Activated CD4-positive, CD25-positive, alpha-beta regulatory T cell treated with anti-CD3 and anti-CD28 coated beads, Interleukin-2, amount 50 U/mL, for 16 hours (primary cell): ENCODE data around the gene PABPN1L.

Source experiments
- DNase-seq: peaks from one replicate; pipeline ENCODE4 v3.0.0-alpha.2; 2020; ENCODE audit warnings: low read depth, low spot score

PABPN1L gene

DNA sequence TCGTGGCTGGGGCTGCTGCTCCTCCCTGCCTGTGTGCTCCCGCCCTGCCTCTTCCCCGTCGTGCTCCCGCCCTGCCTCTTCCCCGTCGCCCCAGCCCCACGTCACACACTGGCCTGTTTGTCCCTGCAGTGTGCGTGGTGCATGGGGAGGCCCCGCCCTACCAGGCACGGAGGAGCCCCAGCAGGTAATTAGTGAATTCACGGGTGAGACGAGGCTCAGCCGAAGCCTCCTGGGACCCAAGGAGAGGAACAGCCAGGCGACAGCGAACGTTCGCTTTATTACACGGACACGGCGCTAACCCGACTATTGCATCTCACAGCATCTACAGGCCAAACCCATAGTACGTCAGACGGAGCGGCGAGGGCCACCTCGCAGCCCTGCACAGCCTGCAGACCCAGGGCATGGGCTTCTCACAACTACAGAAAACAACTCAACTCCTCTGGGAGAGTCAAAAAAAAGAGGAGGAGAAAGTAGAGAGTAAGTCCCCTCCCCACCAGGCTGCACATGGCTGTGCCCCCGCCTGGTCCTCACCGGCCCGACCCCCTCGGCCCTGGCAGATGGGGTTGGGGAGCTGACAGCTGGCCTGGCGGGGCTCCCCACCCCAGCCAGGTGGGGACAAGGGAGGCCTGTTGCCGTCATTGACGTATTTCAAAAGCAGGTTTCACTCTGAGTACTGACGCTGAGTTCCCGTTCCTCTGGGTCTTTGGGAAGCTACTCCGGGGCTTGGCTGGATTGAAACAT, 4.3 kb upstream of the PABPN1L start:
- no peak for DNase-seq

- DNase-seq = no peak
These were observed 3.2 kb upstream of the PABPN1L start for GRCh38 chr16:88869673-88869980.

DNA sequence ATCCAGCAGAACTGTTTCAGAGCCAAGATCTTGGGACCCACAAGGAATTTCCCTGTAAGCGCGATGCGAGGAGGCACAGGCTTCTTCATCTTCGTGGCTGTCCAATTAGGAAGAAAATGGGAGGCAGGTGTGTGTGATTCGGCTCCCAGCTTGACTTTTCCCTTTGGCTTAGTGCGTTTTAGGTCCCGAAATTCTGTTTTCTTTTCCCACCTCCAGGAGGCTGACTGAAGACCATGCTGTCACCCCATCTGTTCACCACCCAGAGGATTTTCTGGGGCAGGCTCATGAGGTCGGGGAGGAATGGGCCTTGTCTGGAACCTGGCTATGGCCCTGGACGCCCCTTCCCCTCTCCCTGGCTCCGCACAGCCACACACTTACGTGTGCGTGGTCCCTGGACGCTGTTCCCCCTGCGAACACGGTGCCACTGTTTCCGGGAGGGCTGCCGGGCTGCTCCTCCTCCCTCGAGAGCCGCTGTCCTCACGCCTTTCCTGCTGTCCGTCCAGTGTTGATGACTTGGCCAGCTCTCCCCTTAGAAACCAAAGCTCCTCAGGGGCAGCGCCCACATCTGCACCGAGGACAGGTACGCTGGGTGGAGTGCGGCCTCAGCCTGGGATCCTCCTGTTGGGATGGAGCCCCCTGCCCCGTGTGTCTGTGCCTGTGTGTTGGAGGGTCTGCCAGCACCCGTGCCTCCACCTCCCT, 2.7 kb upstream of the PABPN1L start:
- DNase-seq = no peak

DNA sequence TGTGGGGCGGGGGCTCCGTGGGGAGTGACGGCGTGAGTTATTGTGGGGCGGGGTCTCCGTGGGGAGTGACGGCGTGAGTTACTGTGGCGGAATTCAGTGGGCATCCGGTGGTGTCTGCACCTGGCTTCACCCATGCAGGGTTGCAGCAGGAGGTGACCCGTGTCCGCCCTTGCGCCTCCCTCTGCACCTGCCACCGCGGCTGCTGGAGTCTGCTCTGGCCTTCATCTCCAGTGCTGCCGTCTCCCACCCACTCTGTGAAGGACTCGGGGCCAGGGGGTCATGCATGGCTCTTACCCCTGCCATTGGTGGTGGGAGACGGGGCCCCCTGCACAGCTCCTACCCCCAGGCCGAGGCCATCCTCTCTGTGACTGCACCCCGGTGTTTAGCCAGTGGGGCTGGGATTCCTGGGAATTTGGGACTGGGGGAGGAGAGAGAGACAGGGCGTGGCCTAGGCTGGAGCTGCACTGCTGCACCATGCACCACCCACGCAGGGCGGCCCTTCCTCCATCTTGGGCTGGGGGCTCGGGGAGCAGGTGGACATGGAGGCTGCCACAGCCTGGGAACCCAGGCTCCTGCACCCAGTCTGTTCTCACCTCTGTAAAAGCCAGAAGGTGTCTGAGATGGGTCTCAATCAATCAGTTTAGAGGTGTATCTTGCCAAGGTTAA, 1.3 kb upstream of the PABPN1L start:
- DNase-seq = no peak

GRCh38 chr16:88865742-88866141, 718 bp downstream of the PABPN1L start:
- DNase-seq = no peak

DNA sequence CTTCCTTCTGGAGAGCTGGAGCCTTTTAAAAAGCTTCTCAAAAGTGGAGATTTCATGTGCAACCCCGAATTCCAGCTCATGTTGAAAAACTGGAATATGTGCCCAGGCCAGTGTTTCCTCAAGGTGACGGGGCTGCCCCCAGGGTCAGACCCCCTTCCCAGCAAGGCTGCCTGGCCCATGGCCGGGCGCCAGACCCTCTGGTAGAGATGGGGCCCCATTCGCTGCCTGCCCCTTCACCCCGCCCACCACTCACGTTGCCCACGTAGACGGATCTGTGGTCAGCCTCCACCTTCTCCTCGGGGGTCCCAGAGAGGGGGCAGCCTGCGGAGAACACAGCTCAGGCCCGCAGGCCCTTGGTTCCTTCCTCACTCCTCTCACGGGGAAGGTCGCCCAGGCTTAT, 1.1 kb downstream of the PABPN1L start:
- DNase-seq = no peak

GRCh38 chr16:88864521-88864920, 1.9 kb downstream of the PABPN1L start:
- DNase-seq = no peak

- no peak for DNase-seq
These were observed 2.4 kb downstream of the PABPN1L start for GRCh38 chr16:88864099-88864498.

DNA sequence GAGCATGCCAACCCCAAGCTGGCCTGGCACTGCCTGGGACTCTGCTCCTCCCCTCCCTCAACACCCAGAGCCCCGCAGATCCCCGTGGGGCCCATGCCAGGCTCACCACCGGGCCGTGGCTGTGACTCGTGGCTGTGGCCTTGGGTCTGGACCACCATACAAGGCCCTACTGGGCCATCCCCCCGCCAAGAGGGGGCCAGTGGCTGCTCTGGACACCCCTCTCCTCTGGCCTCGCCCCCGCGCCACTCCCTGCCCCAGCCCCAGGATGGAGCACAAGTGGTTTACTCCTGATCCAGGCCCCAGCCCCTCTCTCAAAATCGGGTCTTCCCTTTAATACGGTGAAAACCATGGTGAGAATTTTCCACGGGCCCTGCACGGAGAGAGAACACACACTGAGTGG, 3.0 kb downstream of the PABPN1L start:
- DNase-seq = no peak

DNA sequence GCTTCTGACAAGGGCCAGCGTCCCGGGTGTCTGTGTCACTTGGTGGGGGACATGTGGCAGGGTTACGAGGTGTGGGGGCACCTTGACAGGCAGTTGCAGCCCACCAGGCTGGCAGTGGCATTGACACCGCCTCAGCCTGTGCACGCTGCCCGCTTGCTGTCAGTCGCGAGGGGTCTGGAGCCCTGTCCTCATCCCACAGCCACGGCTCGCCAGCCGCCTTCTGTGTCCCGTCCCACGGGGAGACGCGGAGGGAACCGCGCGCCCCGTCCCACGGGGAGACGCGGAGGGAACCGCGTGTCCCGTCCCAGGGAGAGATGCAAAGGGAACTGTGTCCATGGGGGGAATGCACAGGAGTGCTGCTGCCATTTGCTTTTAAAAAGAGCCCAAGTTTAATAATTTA, 3.5 kb downstream of the PABPN1L start:
- DNase-seq = no peak

GRCh38 chr16:88861359-88861758, 5.1 kb downstream of the PABPN1L start:
- DNase-seq = no peak

GRCh38 chr16:88859381-88860091, 6.9 kb downstream of the PABPN1L start:
- no peak for DNase-seq

GRCh38 chr16:88857728-88858339, 8.6 kb downstream of the PABPN1L start:
- DNase-seq = peak; percentile 40

- peak; percentile 96 for DNase-seq
These were observed 9.4 kb downstream of the PABPN1L start, which contains the start of the genes GALNS and TRAPPC2L for GRCh38 chr16:88856828-88857727. Gene GALNS (minus strand): TSS chr16:88856947. CDS start chr16:88856877, 70 bp downstream. Gene TRAPPC2L (plus strand): TSS chr16:88857127. CDS start chr16:88857151, 24 bp downstream.

DNA sequence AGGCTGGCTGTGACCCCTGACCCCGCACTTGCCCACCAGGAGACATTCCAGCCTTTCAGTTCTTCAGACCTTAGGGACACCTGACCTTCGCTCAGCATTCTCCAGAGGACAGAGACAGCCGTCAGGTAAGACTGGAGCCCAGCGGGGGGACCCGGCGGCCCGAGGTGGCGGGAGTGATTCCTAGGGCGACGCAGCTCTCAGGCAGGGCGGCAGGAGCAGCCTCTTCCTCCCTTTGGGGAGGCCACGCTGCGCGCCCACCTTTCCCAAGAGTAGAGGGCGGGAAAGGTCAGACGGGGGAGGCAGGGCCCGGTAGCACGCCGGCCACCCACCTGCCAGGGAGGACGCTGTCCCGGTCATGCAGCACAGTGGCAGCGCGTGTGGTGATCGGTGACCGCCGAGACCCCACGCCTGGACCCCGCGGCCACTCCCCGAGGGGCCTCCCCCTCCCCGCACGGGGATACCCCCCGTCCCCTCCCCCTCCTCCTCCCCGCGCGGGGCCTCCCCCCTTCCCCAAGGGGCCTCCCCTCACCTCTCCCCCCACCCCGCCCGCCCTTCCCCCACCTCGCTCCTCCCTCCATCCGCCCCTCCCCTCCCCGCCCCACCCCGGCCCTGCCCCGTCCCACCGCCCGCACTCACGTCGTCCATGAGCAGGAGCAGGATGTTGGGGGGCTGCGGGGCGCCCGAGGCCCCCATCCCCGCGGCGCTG, 10.2 kb downstream of the PABPN1L start:
- no peak for DNase-seq

DNA sequence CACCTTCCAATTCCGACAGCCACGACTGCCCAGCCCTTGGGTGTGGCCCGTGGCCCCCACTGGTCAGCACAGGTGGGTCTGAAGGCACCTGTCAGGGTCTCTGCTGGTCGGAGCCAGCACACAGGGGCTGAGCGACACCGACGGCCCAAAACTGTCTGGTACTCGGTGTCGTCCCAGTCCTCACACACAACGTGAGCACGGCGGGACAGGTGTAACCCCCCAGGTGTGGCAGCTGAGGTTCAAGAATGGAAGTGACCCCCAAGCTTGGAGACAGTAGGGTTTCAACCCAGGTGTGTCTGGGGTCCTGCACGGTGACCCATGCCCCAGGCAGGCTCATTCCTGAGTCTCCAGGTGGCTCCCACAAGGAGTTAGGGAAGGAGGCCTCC, 10.7 kb downstream of the PABPN1L start:
- DNase-seq = no peak

DNA sequence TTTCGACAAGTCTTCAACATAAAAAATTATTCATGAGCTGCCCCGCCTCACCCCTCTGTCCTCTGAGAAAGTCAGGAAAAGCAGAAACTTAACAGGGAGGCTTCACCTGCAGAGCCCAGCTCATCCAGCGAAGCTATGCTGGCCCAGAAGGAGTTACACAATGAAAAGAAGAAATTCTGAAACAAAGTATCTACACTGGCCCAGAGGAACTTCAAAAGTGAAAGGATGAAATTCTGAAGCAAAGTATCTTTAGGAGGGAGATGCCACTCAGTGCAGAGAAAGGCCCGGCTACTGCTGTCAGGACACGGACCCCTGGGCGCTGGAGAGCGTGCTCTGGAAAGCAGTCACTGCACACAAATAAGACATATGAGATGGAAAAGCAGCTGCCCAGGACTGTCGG, 11.3 kb downstream of the PABPN1L start:
- no peak for DNase-seq

- DNase-seq = no peak
These were observed 12.0 kb downstream of the PABPN1L start for GRCh38 chr16:88854306-88855111.

DNA sequence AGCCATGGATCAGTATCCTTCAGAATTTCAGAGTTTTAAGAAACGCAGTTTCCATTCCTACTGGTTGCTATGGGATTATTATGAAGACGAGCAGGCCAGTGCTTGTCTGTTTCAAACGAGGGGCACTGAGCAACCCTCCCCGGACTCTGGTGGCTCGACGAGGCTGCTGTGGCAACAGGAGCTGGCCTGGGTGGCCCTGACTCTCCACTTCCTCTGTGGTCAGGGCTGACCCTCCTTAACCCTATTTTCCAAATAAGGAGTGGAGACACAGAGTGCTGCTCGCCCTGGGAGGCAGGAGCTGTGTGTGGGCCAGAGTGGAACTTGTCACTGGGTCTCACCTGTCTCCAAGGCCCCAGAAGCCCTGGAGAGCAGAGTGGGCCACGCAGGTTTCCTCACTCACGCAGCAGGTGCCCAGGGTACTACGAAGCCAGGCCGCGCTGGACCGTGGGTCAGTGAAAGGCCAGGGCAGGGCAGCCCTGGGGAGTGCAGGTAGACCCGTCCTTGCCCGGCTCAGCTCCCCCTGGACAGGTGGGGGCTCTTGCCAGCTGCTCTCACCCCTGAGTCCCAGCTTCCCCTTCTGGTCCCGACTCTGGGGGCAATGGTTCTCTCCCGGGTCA, 13.0 kb downstream of the PABPN1L start:
- no peak for DNase-seq
